ENCODE measurements around the gene DIPK2A. TPM values are rescaled to one million over a fixed set of nuclear protein-coding genes. Genes with fewer than 3 reads are reported as not detected.

DIPK2A gene
- total RNA-seq, 1 experiment from 2014 or later: 28.5 TPM

GRCh38 chr3:143955113-143955512 is 16.5 kb upstream of the DIPK2A start:
- intact Hi-C loops (cut with micrococcal nuclease): no loop called here
- no peaks in the 10 kb centered on the region for H3K9me3 ChIP-seq (ENCODE audit: low read length)
- POLR2A ChIA-PET (ENCODE audit: unreplicated experiment): no interaction called here

GRCh38 chr3:143956838-143957237 is 14.8 kb upstream of the DIPK2A start:
- no peaks in the 10 kb centered on the region for H3K27me3 ChIP-seq (ENCODE audit: low read length)
- H3K4me3 ChIP-seq (ENCODE audit: low read length): no peak overlapping the region
- H3K27ac ChIP-seq (ENCODE audit: low read length): no peak overlapping the region
- no peaks in the 10 kb centered on the region for H3K9me3 ChIP-seq (ENCODE audit: low read length)
- no peaks in the 10 kb centered on the region for H4K20me1 ChIP-seq (ENCODE audit: low read length)
- no peak overlapping the region for H2AFZ ChIP-seq (ENCODE audit: low read length)
- CTCF ChIA-PET: no interaction called here
- BruUV-seq (replicated peaks): no TSS peak
- H3K4me1 ChIP-seq (ENCODE audit: insufficient read depth, low read length): no peaks in the 10 kb centered on the region
- POLR2A ChIA-PET (ENCODE audit: unreplicated experiment): no interaction called here
- H3K9ac ChIP-seq (ENCODE audit: low read length): no peak overlapping the region
- no peaks in the 10 kb centered on the region for H3K9me2 ChIP-seq (replicated peaks; ENCODE audit: low read length)
- H3F3A ChIP-seq (ENCODE audit: low read length, unreplicated experiment): no peaks in the 10 kb centered on the region
- H3K4me2 ChIP-seq (ENCODE audit: low read length): no peak overlapping the region
- no peak for ATAC-seq
- no peaks in the 10 kb centered on the region for H3K79me2 ChIP-seq (ENCODE audit: low read length)
- H3K36me3 ChIP-seq (ENCODE audit: low read depth, low read length): no peaks in the 10 kb centered on the region
- intact Hi-C loops (cut with micrococcal nuclease): loop anchor here (1.0 kb wide), 1 partner anchor 14 kb away; the partner anchor contains the start of gene DIPK2A
- TF ChIP-seq EZH2 (IDR thresholded peaks at IDR 0.05; ENCODE audit: low read length, unreplicated experiment) (no peak), CTCF (conservative IDR thresholded peaks at IDR 0.05; ENCODE audit: low read depth, low read length) (no peak), EZH2phosphoT487 (IDR thresholded peaks at IDR 0.05; ENCODE audit: borderline replicate concordance, low read length) (no peak)
- no peak for DNase-seq

More at GRCh38 chr3:143955113-143955512, 16.5 kb upstream of the DIPK2A start:
- H3F3A ChIP-seq (ENCODE audit: low read length, unreplicated experiment): no peaks in the 10 kb centered on the region
- no peaks in the 10 kb centered on the region for H4K20me1 ChIP-seq (ENCODE audit: low read length)
- H3K9me2 ChIP-seq (replicated peaks; ENCODE audit: low read length): no peaks in the 10 kb centered on the region
- H3K4me2 ChIP-seq (ENCODE audit: low read length): no peak overlapping the region
- no TSS peak for BruUV-seq (replicated peaks)
- no peak overlapping the region for H3K4me3 ChIP-seq (ENCODE audit: low read length)
- no peaks in the 10 kb centered on the region for H3K79me2 ChIP-seq (ENCODE audit: low read length)
- TF ChIP-seq EZH2 (IDR thresholded peaks at IDR 0.05; ENCODE audit: low read length, unreplicated experiment) (no peak), EZH2phosphoT487 (IDR thresholded peaks at IDR 0.05; ENCODE audit: borderline replicate concordance, low read length) (no peak), CTCF (conservative IDR thresholded peaks at IDR 0.05; ENCODE audit: low read depth, low read length) (no peak)
- DNase-seq: no peak
- H3K4me1 ChIP-seq (ENCODE audit: insufficient read depth, low read length): no peaks in the 10 kb centered on the region
- H3K9ac ChIP-seq (ENCODE audit: low read length): no peak overlapping the region
- H2AFZ ChIP-seq (ENCODE audit: low read length): no peak overlapping the region
- CTCF ChIA-PET: no interaction called here
- H3K27me3 ChIP-seq (ENCODE audit: low read length): no peaks in the 10 kb centered on the region
- ATAC-seq: no peak
- no peak overlapping the region for H3K27ac ChIP-seq (ENCODE audit: low read length)
- no peaks in the 10 kb centered on the region for H3K36me3 ChIP-seq (ENCODE audit: low read depth, low read length)

- no peaks in the 10 kb centered on the region for H3K9me2 ChIP-seq (replicated peaks; ENCODE audit: low read length)
- no peaks in the 10 kb centered on the region for H3F3A ChIP-seq (ENCODE audit: low read length, unreplicated experiment)
- TF ChIP-seq EZH2phosphoT487 (IDR thresholded peaks at IDR 0.05; ENCODE audit: borderline replicate concordance, low read length) (no peak), CTCF (conservative IDR thresholded peaks at IDR 0.05; ENCODE audit: low read depth, low read length) (no peak), EZH2 (IDR thresholded peaks at IDR 0.05; ENCODE audit: low read length, unreplicated experiment) (no peak)
- POLR2A ChIA-PET (ENCODE audit: unreplicated experiment): no interaction called here
- DNase-seq (no peak), ATAC-seq (no peak)
- H3K4me2 ChIP-seq (ENCODE audit: low read length): no peak overlapping the region
- BruUV-seq (replicated peaks): no TSS peak
- no peak overlapping the region for H2AFZ ChIP-seq (ENCODE audit: low read length)
- H3K27ac ChIP-seq (ENCODE audit: low read length): no peak overlapping the region
- CTCF ChIA-PET: no interaction called here
- H3K4me1 ChIP-seq (ENCODE audit: insufficient read depth, low read length): no peaks in the 10 kb centered on the region
- H3K27me3 ChIP-seq (ENCODE audit: low read length): no peaks in the 10 kb centered on the region
- no peaks in the 10 kb centered on the region for H3K79me2 ChIP-seq (ENCODE audit: low read length)
- no peaks in the 10 kb centered on the region for H3K36me3 ChIP-seq (ENCODE audit: low read depth, low read length)
- no peak overlapping the region for H3K9ac ChIP-seq (ENCODE audit: low read length)
- H3K4me3 ChIP-seq (ENCODE audit: low read length): no peak overlapping the region
- H4K20me1 ChIP-seq (ENCODE audit: low read length): no peaks in the 10 kb centered on the region
- intact Hi-C loops (cut with micrococcal nuclease): no loop called here
- no peaks in the 10 kb centered on the region for H3K9me3 ChIP-seq (ENCODE audit: low read length)
Observed at GRCh38 chr3:143957453-143957852, 14.2 kb upstream of the DIPK2A start.
